A549 (cell line): ENCODE measurements around the gene GGN.

Experiments used
- CTCF ChIP-seq: fragments of >200 bp; sonication (Bioruptor Twin); formaldehyde crosslinking; IDR thresholded peaks from 3 replicates; pipeline ENCODE4 v1.5.1; 2016
- REST ChIP-seq: fragments of 200-600 bp; sonication (generic); IDR thresholded peaks from 2 replicates; pipeline ENCODE4 v1.6.1; 2016; ENCODE audit warnings: antibody characterized with exemption, mild to moderate bottlenecking, moderate library complexity

GRCh38 chr19:38385804-38386257 lies 2.0 kb downstream of the GGN start:
- TF ChIP-seq CTCF, result no peak
- no peak for TF ChIP-seq REST
